K562 (cell line): ENCODE results near the gene SLC15A3. TPM values are rescaled to one million over a fixed set of nuclear protein-coding genes. Genes with fewer than 3 reads are reported as not detected.

Source experiments
- ATAC-seq: fragments of 200-7000 bp; cut with Tn5 transposase; 3 replicates; pipeline ENCODE4 v1.9.1; 2020; ENCODE audit warnings: moderate library complexity
- BruUV-seq: library from RNA; stranded (reverse); fragments of 400-500 nt; replicated peaks from 2 replicates; lab custom pipeline; 2021; lab: Mats Ljungman, UMichigan
- CTCF ChIA-PET: fragments of 300-600 bp; formaldehyde crosslinking; extraction: SDS; loops from one replicate; lab custom pipeline; 2021; ENCODE audit warnings: low intra/inter-chr PET ratio; lab: Yijun Ruan, JAX
- POLR2A ChIA-PET: fragments of 300-600, 350-650 bp; sonication (Branson Sonifier 250); formaldehyde crosslinking; extraction: SDS; loops from one replicate; lab custom pipeline; 2021; ENCODE audit warnings: antibody characterized with exemption, inconsistent platforms; lab: Yijun Ruan, JAX
- DNase-seq, 4 experiments: peaks; one replicate each; pipeline versions ENCODE4 v3.0.0 to v3.0.0-alpha.2; 2011 to 2018; ENCODE audit warnings: low spot score in 3 of 4, mixed read lengths in 3 of 4; ENCODE audit errors: extremely low read depth in 1 of 4
- FAIRE-seq: peaks from 2 replicates; lab custom pipeline; 2011; peaks lifted over from hg19 to GRCh38; lab: Jason Lieb, UNC
- H2AFZ ChIP-seq: 2 replicates; pipeline ENCODE4 v1.6.0; 2011; ENCODE audit warnings: low read depth, low read length, control low read depth, inconsistent platforms
- H3K27ac ChIP-seq: fragments of 200-600 bp; 3 replicates; pipeline ENCODE4 v1.8.0; 2011; ENCODE audit warnings: low read depth, mild to moderate bottlenecking, control low read depth, inconsistent platforms, low read length, moderate library complexity, mixed read lengths; ENCODE audit errors: extremely low read depth
- H3K27me3 ChIP-seq, 2 experiments: fragments of 300-600 bp in 1 of 2; 2 replicates in 1 of 2; 3 replicates in 1 of 2; pipeline versions ENCODE4 v1.6.0 to v1.8.0; 2011; ENCODE audit warnings: inconsistent platforms in 2 of 2, low read length in 2 of 2, mild to moderate bottlenecking in 1 of 2, mixed read lengths in 1 of 2, moderate library complexity in 1 of 2; ENCODE audit not compliant: control insufficient read depth in 2 of 2, insufficient read depth in 2 of 2
- H3K36me3 ChIP-seq: fragments of 300-600 bp; 3 replicates; pipeline ENCODE4 v1.8.0; 2011; ENCODE audit warnings: mild to moderate bottlenecking, low read length, inconsistent platforms; ENCODE audit not compliant: control insufficient read depth, insufficient read depth
- H3K4me1 ChIP-seq, 2 experiments: fragments of 200-600 bp in 1 of 2; replicated peaks in 1 of 2; 2 replicates in 1 of 2; 3 replicates in 1 of 2; pipeline versions ENCODE4 v1.5.1 to v1.8.0; 2011; ENCODE audit warnings: inconsistent platforms in 2 of 2, low read length in 2 of 2, mild to moderate bottlenecking in 1 of 2, mixed read lengths in 1 of 2, moderate library complexity in 1 of 2; ENCODE audit not compliant: control insufficient read depth in 2 of 2, insufficient read depth in 2 of 2
- H3K4me2 ChIP-seq: 2 replicates; pipeline ENCODE4 v1.6.1; 2011; ENCODE audit warnings: low read length, control low read depth, inconsistent platforms, mixed read lengths; ENCODE audit not compliant: insufficient read depth
- H3K4me3 ChIP-seq: fragments of 200-600 bp; sonication (generic), shearing (Covaris generic); 2 replicates; pipeline ENCODE4 v1.5.1; 2016; ENCODE audit warnings: control low read depth, inconsistent platforms
- H3K79me2 ChIP-seq: fragments of 200-600 bp; 3 replicates; pipeline ENCODE4 v1.8.0; 2011; ENCODE audit warnings: low read length, inconsistent platforms; ENCODE audit not compliant: control insufficient read depth, insufficient read depth
- H3K9ac ChIP-seq, 2 experiments: 2 replicates each; pipeline versions ENCODE4 v1.6.0 to v1.6.1; 2011; ENCODE audit warnings: low read depth in 2 of 2, low read length in 2 of 2, control low read depth in 1 of 2, inconsistent platforms in 1 of 2, mild to moderate bottlenecking in 1 of 2, mixed read lengths in 1 of 2; ENCODE audit not compliant: insufficient read depth in 1 of 2
- H3K9me1 ChIP-seq: one replicate; pipeline ENCODE4 v1.6.0; 2011; ENCODE audit warnings: inconsistent platforms, mild to moderate bottlenecking, low read length, moderate library complexity; ENCODE audit not compliant: control insufficient read depth, insufficient read depth
- H3K9me3 ChIP-seq: replicated peaks from 2 replicates; pipeline ENCODE4 v1.5.1; 2011; ENCODE audit warnings: low read depth, low read length, inconsistent platforms; ENCODE audit not compliant: control insufficient read depth, insufficient read depth
- H4K20me1 ChIP-seq: replicated peaks from 2 replicates; pipeline ENCODE4 v1.6.1; 2011; ENCODE audit warnings: low read length, inconsistent platforms, mixed read lengths; ENCODE audit not compliant: control insufficient read depth, insufficient read depth
- CREB5 ChIP-seq: fragments of 250-450 bp; sonication (Bioruptor Pico); IDR thresholded peaks from 2 replicates; pipeline ENCODE4 v1.5.0; 2020; ENCODE audit warnings: mild to moderate bottlenecking
- DACH1 ChIP-seq: fragments of 450-650 bp; IDR thresholded peaks from 2 replicates; pipeline ENCODE4 v1.6.1; 2018; ENCODE audit not compliant: partially characterized antibody
- HNRNPLL ChIP-seq: fragments of 200-400 bp; formaldehyde crosslinking; IDR thresholded peaks from 2 replicates; pipeline ENCODE4 v1.6.1; 2017; ENCODE audit warnings: low read length, low read depth, mild to moderate bottlenecking; ENCODE audit not compliant: poor library complexity, severe bottlenecking
- MECOM ChIP-seq: fragments of 250-450 bp; sonication (Bioruptor Pico); IDR thresholded peaks from 2 replicates; pipeline ENCODE4 v1.8.0; 2022; ENCODE audit warnings: inconsistent platforms
- MEF2A ChIP-seq: IDR thresholded peaks from 2 replicates; pipeline ENCODE4 v1.6.1; 2011; ENCODE audit warnings: low read depth, mild to moderate bottlenecking, low read length, moderate library complexity; ENCODE audit not compliant: control insufficient read depth
- RBFOX2 ChIP-seq: fragments of 200-400 bp; formaldehyde crosslinking; IDR thresholded peaks from 2 replicates; pipeline ENCODE4 v1.6.1; 2017; ENCODE audit warnings: low read depth, mild to moderate bottlenecking, low read length, moderate library complexity
- RCOR1 ChIP-seq, 2 experiments: IDR thresholded peaks; 2 replicates each; pipeline ENCODE4 v1.6.1; 2012; ENCODE audit warnings: low read depth in 2 of 2, low read length in 2 of 2, borderline replicate concordance in 1 of 2, improper control_type of control experiment in 1 of 2
- SMC3 ChIP-seq: conservative IDR thresholded peaks from 2 replicates; pipeline ENCODE4 v1.6.1; 2011; ENCODE audit warnings: low read depth, low read length, improper control_type of control experiment; ENCODE audit not compliant: insufficient read depth
- SOX6 ChIP-seq: fragments of 450-650 bp; IDR thresholded peaks from 2 replicates; pipeline ENCODE4 v1.6.1; 2014; ENCODE audit warnings: mild to moderate bottlenecking
- STAT5B ChIP-seq: fragments of 250-450 bp; sonication (Bioruptor Pico); IDR thresholded peaks from 2 replicates; pipeline ENCODE4 v1.8.0; 2021; ENCODE audit warnings: mild to moderate bottlenecking, inconsistent platforms
- ZNF253 ChIP-seq: fragments of 250-450 bp; sonication (Bioruptor Pico); conservative IDR thresholded peaks from 2 replicates; pipeline ENCODE4 v1.6.1; 2021; ENCODE audit warnings: mild to moderate bottlenecking
- ZNF511 ChIP-seq: sonication (generic); formaldehyde crosslinking; IDR thresholded peaks from 2 replicates; pipeline ENCODE4 v1.8.0; 2022; ENCODE audit warnings: mild to moderate bottlenecking, missing genetic modification reagents
- ZNF695 ChIP-seq: fragments of 450-650 bp; formaldehyde crosslinking; IDR thresholded peaks from 2 replicates; pipeline ENCODE4 v1.4.0; 2020; ENCODE audit warnings: mild to moderate bottlenecking, moderate library complexity
- ZNF778 ChIP-seq: fragments of 450-650 bp; formaldehyde crosslinking; IDR thresholded peaks from 2 replicates; pipeline ENCODE4 v1.4.0; 2020; ENCODE audit warnings: mild to moderate bottlenecking, moderate library complexity
- ZSCAN32 ChIP-seq: fragments of 450-650 bp; formaldehyde crosslinking; IDR thresholded peaks from 2 replicates; pipeline ENCODE4 v1.4.0; 2020; ENCODE audit warnings: mild to moderate bottlenecking, moderate library complexity
- WGBS: fragments of 100-300 bp; shearing (Covaris generic); methylation state at CpG from one replicate; pipeline ENCODE4 v1.1.6; 2016; ENCODE audit warnings: low coverage, mixed read lengths; ENCODE audit not compliant: insufficient coverage; ENCODE audit errors: missing lambda C conversion rate; 5-methylcytosine and 5-hydroxymethylcytosine counted together
- in situ Hi-C: fragments of 300-500 bp; cut with MboI; formaldehyde crosslinking; loops from 4 replicates; pipeline ENCODE4 v1.15.0; 2018; ENCODE audit warnings: inconsistent platforms, mixed read lengths
- intact Hi-C: fragments of 100-400 bp; cut with micrococcal nuclease; formaldehyde crosslinking; loops from 2 replicates; pipeline ENCODE4 v1.14.2; 2022
- polyA plus RNA-seq, 8 experiments: library from polyadenylated mRNA; depleted of rRNA in 4 of 8; stranded (reverse) in 5 of 8; unstranded in 3 of 8; fragments of >200 nt; fragmentation: Nextera tagmentation in 2 of 8; fragmentation: Illumina TruSeq in 1 of 8; extraction: Ambion mirVana in 2 of 8; extraction: Trizol in 1 of 8; gene quantifications; 2 replicates each; pipeline versions ENCODE4 v1.2.1 to v1.2.3, GENCODE V29; 2011 to 2014; ENCODE audit warnings: inconsistent platforms in 1 of 8, missing spikeins in 1 of 8
- total RNA-seq, 7 experiments: library from RNA; depleted of rRNA in 6 of 7; stranded (reverse); fragments of >200 nt in 6 of 7; fragmentation: Illumina TruSeq in 2 of 7; extraction: Trizol in 2 of 7; gene quantifications; 2 replicates each; pipeline versions ENCODE4 v1.2.1 to v1.2.3, GENCODE V29; 2011 to 2021; ENCODE audit warnings: low replicate concordance in 1 of 7

The SLC15A3 gene
- total and polyA plus RNA-seq, 9 of the 15 experiments (the other 6 are each of a cell fraction or from before 2014, with no cell fraction given) = 0.07 to 0.27 TPM; not detected in 7

DNA sequence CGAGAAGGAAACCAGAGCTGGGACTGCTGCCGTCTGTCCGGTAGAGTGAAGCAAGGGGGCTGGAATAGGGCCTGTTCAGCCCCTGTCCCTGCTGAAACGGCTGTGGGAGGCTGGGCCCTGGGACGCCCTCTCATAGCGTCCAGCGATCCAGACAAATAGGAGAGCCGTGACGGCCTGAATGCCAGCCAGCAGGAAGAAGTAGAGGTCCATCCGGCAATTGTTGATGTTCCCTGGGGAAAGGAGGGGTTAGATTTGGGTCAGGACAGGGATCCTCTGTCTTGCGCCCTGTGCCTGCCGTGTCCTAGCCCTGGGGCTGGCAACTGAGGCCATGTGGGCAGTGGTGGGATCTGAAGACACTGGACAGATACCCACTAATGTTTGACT, 14.8 kb downstream of the SLC15A3 start:
- WGBS = 4% methylated on average over 12 of the region's 12 CpGs
- no peak for FAIRE-seq
- in situ Hi-C loops = no loop called here

DNA sequence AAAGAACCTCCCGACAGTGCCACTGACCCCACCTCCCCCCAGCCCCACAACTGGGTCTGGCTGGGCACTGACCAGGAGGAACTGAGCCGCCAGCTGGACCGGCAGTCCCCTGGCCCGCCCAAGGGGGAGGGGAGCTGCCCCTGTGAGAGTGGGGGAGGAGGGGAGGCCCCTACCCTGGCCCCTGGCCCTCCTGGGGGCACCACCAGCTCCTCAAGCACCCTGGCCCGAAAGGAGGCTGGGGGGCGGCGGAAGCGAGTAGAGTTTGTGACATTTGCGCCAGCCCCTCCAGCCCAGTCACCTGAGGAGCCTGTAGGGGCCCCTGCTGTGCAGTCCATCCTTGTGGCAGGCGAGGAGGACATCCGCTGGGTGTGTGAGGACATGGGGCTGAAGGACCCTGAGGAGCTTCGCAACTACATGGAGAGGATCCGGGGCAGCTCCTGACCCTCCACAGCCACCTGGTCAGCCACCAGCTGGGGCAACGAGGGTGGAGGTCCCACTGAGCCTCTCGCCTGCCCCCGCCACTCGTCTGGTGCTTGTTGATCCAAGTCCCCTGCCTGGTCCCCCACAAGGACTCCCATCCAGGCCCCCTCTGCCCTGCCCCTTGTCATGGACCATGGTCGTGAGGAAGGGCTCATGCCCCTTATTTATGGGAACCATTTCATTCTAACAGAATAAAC, 15.4 kb downstream of the SLC15A3 start:
- H3K9ac ChIP-seq = no peak overlapping the region
- no peak for FAIRE-seq
- POLR2A ChIA-PET = no interaction called here
- no peak overlapping the region for H3K27ac ChIP-seq
- in situ Hi-C loops (no loop called here), intact Hi-C loops (no loop called here)
- no peak overlapping the region for H3K4me3 ChIP-seq
- H3K9me1 ChIP-seq = no peaks in the 10 kb centered on the region
- H3K27me3 ChIP-seq = peaks cover 66 to 86% of the 10 kb centered on the region in 2 experiments
- H3K36me3 ChIP-seq = no peaks in the 10 kb centered on the region
- peaks cover 16% of the 10 kb centered on the region for H4K20me1 ChIP-seq
- H3K9me3 ChIP-seq = no peaks in the 10 kb centered on the region
- ATAC-seq = no peak
- H2AFZ ChIP-seq = no peak overlapping the region
- BruUV-seq = no TSS peak
- H3K4me1 ChIP-seq = peaks cover 0 to 24% of the 10 kb centered on the region in 2 experiments; a peak in 1 of 5 replicates
- no peak overlapping the region for H3K4me2 ChIP-seq
- 4% methylated on average over 13 of the region's 18 CpGs for WGBS
- DNase-seq = no peak
- CTCF ChIA-PET = no interaction called here
- no peaks in the 10 kb centered on the region for H3K79me2 ChIP-seq
- no peak for TF ChIP-seq SOX6
- no peak for TF ChIP-seq ZSCAN32 (CRISPR knock-in tag)
- no peak for TF ChIP-seq RBFOX2
- no peak for TF ChIP-seq ZNF695 (CRISPR knock-in tag)
- no peak for TF ChIP-seq MECOM (CRISPR knock-in tag)
- no peak for TF ChIP-seq CREB5 (CRISPR knock-in tag)
- no peak for TF ChIP-seq ZNF778
- no peak for TF ChIP-seq STAT5B (CRISPR knock-in tag)
- no peak for TF ChIP-seq SMC3
- no peak for TF ChIP-seq DACH1
- TF ChIP-seq MEF2A = no peak
- TF ChIP-seq ZNF253 (CRISPR knock-in tag) = no peak
- no peak for TF ChIP-seq RCOR1 (IDR thresholded peaks at IDR 0.05; ENCODE audit: borderline replicate concordance in 1 of 2, low read depth in 2 of 2, low read length in 2 of 2)
- no peak for TF ChIP-seq ZNF511 (CRISPR knock-in tag)

More for the DNA sequence above, 14.8 kb downstream of the SLC15A3 start:
- BruUV-seq = no TSS peak
- Histone ChIP-seq H3K4me2 (no peak overlapping the region), H3K4me3 (no peak overlapping the region), H4K20me1 (peaks cover 16% of the 10 kb centered on the region), H3K36me3 (no peaks in the 10 kb centered on the region), H2AFZ (no peak overlapping the region), H3K9me3 (no peaks in the 10 kb centered on the region), H3K4me1 (peaks cover 0 to 20% of the 10 kb centered on the region in 2 experiments; a peak in 1 of 5 replicates), H3K9me1 (no peaks in the 10 kb centered on the region), H3K27me3 (peaks cover 68 to 86% of the 10 kb centered on the region in 2 experiments), H3K27ac (no peak overlapping the region), H3K9ac (no peak overlapping the region), H3K79me2 (no peaks in the 10 kb centered on the region)
- ChIA-PET POLR2A (no interaction called here), CTCF (no interaction called here)
- TF ChIP-seq HNRNPLL = no peak
- no peak for ATAC-seq
- intact Hi-C loops = no loop called here
- no peak for DNase-seq
